Transverse colon (tissue), 4 donors: ENCODE data around the gene SEPSECS. TPM values are rescaled to one million over a fixed set of nuclear protein-coding genes. Genes with fewer than 3 reads are reported as not detected.

Experiments used
- DNase-seq: peaks from one replicate; pipeline ENCODE4 v3.0.0-alpha.2; 2019
- H3K27ac ChIP-seq, 4 donors: fragments of 200-600 bp; sonication (generic); 2 replicates each; pipeline ENCODE4 v1.5.1; 2016 to 2018; ENCODE audit warnings: inconsistent platforms in 4 of 4
- H3K27me3 ChIP-seq: fragments of 200-600 bp; sonication (generic); 2 replicates; pipeline ENCODE4 v1.5.1; 2017; ENCODE audit warnings: inconsistent platforms
- H3K36me3 ChIP-seq, 4 donors: fragments of 200-600 bp; sonication (generic); 2 replicates each; pipeline ENCODE4 v1.5.1; 2017 to 2019; ENCODE audit warnings: inconsistent platforms in 4 of 4
- H3K4me1 ChIP-seq, 4 donors: fragments of 200-600 bp; sonication (generic); 2 replicates each; pipeline ENCODE4 v1.5.1; 2017 to 2020; ENCODE audit warnings: inconsistent platforms in 4 of 4
- H3K4me3 ChIP-seq, 4 donors: fragments of 200-600 bp; sonication (generic); 1 replicate in 1 of 4; 2 replicates in 3 of 4; pipeline versions ENCODE4 v1.5.1 to v1.6.1; 2017 to 2019; ENCODE audit warnings: inconsistent platforms in 4 of 4
- H3K9me3 ChIP-seq, 2 donors: fragments of 200-600 bp; sonication (generic); 2 replicates each; pipeline ENCODE4 v1.5.1; 2017 to 2019; ENCODE audit warnings: inconsistent platforms in 2 of 2
- EP300 ChIP-seq: sonication (generic); formaldehyde crosslinking; IDR thresholded peaks from one replicate; pipeline ENCODE4 v1.6.1; 2017; ENCODE audit warnings: antibody characterized with exemption, low read depth
- POLR2A ChIP-seq: fragments of 450-650 bp; IDR thresholded peaks from one replicate; pipeline ENCODE4 v1.6.1; 2016; ENCODE audit warnings: antibody characterized with exemption, mild to moderate bottlenecking, moderate library complexity
- POLR2AphosphoS5 ChIP-seq, 3 donors: sonication (generic); formaldehyde crosslinking; IDR thresholded peaks; one replicate each; pipeline ENCODE4 v1.6.1; 2016; ENCODE audit warnings: antibody characterized with exemption in 3 of 3
- WGBS, 2 donors: methylation state at CpG; one replicate each; pipeline ENCODE4 v1.1.5; 2018; ENCODE audit warnings: low coverage in 1 of 2; 5-methylcytosine and 5-hydroxymethylcytosine counted together
- in situ Hi-C, 4 donors: fragments of 200-750 bp; cut with MboI; loops; one replicate each; pipeline versions ENCODE4 v1.15.0 to v1.15.1; 2017; ENCODE audit warnings: low sequenced_read_pairs in 3 of 4, low pct_ligation_motif_present in 1 of 4, low pct_unique_long_range_greater_than_20kb in 1 of 4
- intact Hi-C: fragments of 100-400 bp; cut with DNase I; formaldehyde crosslinking; loops from one replicate; pipeline ENCODE4 v1.15.1; 2023; ENCODE audit warnings: low total_unique reads
- total RNA-seq, 4 donors: library from RNA; depleted of rRNA; stranded (reverse); fragments of >200 nt; gene quantifications; one replicate each; pipeline ENCODE4 v1.1.0, GENCODE V29; 2016
- TF ChIP-seq, protein P1 (sequence below), 5 experiments: fragments of 200-600 bp in 3 of 5; fragments of 450-650 bp in 2 of 5; sonication (generic) in 3 of 5; IDR thresholded peaks; 1 replicate in 2 of 5; 2 replicates in 3 of 5; pipeline ENCODE4 v1.5.1; 2016 to 2017; ENCODE audit warnings: antibody characterized with exemption in 5 of 5, inconsistent platforms in 3 of 5, mild to moderate bottlenecking in 2 of 5, moderate library complexity in 1 of 5

SEPSECS gene
- total RNA-seq, 4 donors from 2014 or later: 4.6 to 19.2 (median 16.5) TPM

DNA sequence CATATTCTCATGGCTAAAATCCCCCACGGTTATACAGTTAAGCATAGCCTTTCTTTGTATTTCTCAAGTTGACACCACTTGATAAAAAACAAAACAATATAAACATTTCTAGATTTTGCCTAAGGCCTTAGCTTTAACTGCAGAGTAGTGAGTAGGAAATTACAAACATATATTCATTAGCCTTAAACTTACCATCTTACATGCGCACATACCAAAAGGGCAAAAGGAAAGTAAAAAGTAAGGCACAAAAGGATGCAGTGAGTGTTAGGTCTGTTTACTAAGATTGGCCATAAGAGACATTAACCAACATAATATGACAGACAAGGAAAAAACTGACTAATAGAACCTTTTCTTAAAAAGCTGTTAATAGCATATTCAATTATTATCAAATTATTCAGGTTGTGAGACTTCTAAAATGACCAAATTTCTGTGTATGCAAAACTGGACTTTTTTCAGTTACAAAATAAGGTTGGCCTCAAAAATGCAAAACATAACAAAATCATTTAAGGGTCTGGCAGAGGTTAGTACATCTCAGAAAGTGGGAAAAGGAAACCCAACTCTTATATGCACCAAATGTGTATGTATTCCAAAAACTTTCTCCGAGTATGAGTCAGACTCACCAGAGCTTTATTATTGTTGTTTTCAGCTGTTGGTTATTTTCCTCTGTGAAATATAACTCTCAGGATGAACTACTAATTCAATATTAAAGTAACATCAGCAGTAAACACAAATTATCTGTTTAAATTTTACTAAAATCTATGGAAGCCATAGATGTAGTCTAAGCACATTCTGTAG is 39.9 kb downstream of the SEPSECS start:
- TF ChIP-seq, protein P1, sequence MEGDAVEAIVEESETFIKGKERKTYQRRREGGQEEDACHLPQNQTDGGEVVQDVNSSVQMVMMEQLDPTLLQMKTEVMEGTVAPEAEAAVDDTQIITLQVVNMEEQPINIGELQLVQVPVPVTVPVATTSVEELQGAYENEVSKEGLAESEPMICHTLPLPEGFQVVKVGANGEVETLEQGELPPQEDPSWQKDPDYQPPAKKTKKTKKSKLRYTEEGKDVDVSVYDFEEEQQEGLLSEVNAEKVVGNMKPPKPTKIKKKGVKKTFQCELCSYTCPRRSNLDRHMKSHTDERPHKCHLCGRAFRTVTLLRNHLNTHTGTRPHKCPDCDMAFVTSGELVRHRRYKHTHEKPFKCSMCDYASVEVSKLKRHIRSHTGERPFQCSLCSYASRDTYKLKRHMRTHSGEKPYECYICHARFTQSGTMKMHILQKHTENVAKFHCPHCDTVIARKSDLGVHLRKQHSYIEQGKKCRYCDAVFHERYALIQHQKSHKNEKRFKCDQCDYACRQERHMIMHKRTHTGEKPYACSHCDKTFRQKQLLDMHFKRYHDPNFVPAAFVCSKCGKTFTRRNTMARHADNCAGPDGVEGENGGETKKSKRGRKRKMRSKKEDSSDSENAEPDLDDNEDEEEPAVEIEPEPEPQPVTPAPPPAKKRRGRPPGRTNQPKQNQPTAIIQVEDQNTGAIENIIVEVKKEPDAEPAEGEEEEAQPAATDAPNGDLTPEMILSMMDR (IDR thresholded peaks at IDR 0.05): no peak
- TF ChIP-seq EP300 (no peak), POLR2AphosphoS5 (IDR thresholded peaks at IDR 0.05) (no peak), POLR2A (no peak)
- intact Hi-C loops: no loop called here
- H3K4me3 ChIP-seq: no peak overlapping the region
- no peak overlapping the region for H3K27ac ChIP-seq
- DNase-seq: no peak
- H3K4me1 ChIP-seq: no peaks in the 10 kb centered on the region
- WGBS, 2 donors: 86 to 87% methylated on average over 3 of the region's 3 CpGs
- peaks cover 0 to 16% (median 0%) of the 10 kb centered on the region in 4 donors for H3K36me3 ChIP-seq
- in situ Hi-C loops: no loop called here
- H3K27me3 ChIP-seq: no peaks in the 10 kb centered on the region
- H3K9me3 ChIP-seq: no peaks in the 10 kb centered on the region

DNA sequence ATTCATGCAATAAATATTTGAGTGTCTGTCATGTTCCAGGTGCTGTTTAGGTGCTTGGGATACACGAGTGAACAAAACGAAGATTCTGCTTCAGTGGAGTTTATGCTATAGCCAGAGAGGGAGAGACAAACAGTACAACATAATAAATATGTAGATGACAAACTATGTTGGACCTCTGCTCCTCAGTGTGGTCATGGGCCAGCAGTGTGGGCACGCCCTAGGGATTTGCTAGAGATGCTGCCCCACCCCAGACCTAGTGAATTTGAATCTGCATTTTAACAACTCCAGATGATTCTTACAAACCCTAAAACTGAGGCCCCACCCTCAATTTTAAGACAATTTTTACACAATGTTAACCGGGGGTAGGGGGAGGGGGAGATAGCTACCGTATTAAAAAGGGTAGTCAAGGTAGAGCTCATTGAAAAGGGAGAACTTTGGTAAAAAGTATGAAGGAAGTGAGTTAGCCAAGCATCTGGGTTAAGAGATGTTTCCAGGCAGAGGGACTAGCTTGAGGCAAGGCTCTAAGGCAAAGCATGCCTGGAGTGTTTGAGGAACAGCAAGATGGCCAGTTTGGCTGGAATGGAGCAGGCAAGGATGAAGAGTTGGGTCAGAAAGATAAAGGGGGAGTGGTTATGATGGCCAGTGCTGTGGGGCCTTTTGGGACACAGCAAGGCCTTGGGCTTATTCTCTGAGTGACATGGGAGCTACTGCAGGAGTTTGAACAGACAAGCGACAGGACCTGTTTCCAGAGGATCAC is 42.4 kb downstream of the SEPSECS start:
- WGBS, 2 donors: 93 to 94% methylated on average over 5 to 6 of the region's 6 CpGs
- in situ Hi-C loops (no loop called here), intact Hi-C loops (no loop called here)
- Histone ChIP-seq H3K27me3 (no peaks in the 10 kb centered on the region), H3K27ac (no peak overlapping the region), H3K4me3 (no peak overlapping the region), H3K36me3 (peaks cover 0 to 2% (median 0%) of the 10 kb centered on the region in 4 donors), H3K4me1 (no peaks in the 10 kb centered on the region), H3K9me3 (no peaks in the 10 kb centered on the region)
- no peak for DNase-seq
- TF ChIP-seq, protein P1 (IDR thresholded peaks at IDR 0.05): no peak
- TF ChIP-seq POLR2AphosphoS5 (IDR thresholded peaks at IDR 0.05): no peak
- no peak for TF ChIP-seq EP300
- TF ChIP-seq POLR2A: no peak

DNA sequence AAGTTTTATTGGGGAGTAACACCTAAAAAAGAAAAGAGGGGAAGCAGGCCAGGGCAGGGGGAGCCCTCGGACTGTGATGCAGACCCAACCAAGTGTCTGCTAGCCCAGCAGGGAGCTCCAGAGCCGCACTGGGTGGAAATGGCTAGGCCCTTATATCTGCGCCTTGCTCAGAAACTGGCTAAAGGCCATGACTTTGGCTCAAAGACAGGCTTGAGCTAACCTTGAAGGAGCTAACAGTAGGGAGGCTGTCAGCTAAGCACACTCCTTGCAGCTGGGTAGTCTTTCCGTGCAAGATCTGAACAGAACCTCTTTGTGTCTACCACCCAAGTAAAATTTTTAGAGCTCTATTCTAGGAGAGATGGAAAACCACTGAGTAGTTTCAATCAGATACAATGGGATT is 43.0 kb downstream of the SEPSECS start:
- no peak overlapping the region for H3K27ac ChIP-seq
- no peaks in the 10 kb centered on the region for H3K9me3 ChIP-seq
- intact Hi-C loops (no loop called here), in situ Hi-C loops (no loop called here)
- H3K4me3 ChIP-seq: no peak overlapping the region
- no peaks in the 10 kb centered on the region for H3K36me3 ChIP-seq
- DNase-seq: no peak
- TF ChIP-seq EP300 (no peak), POLR2A (no peak), POLR2AphosphoS5 (IDR thresholded peaks at IDR 0.05) (no peak)
- TF ChIP-seq, protein P1 (IDR thresholded peaks at IDR 0.05): no peak
- H3K4me1 ChIP-seq: no peaks in the 10 kb centered on the region
- 95 to 100% methylated on average over 4 of the region's 4 CpGs for WGBS, 2 donors
- no peaks in the 10 kb centered on the region for H3K27me3 ChIP-seq
